ENCODE measurements around the gene GPR171.

- TF ChIP-seq, protein P1, sequence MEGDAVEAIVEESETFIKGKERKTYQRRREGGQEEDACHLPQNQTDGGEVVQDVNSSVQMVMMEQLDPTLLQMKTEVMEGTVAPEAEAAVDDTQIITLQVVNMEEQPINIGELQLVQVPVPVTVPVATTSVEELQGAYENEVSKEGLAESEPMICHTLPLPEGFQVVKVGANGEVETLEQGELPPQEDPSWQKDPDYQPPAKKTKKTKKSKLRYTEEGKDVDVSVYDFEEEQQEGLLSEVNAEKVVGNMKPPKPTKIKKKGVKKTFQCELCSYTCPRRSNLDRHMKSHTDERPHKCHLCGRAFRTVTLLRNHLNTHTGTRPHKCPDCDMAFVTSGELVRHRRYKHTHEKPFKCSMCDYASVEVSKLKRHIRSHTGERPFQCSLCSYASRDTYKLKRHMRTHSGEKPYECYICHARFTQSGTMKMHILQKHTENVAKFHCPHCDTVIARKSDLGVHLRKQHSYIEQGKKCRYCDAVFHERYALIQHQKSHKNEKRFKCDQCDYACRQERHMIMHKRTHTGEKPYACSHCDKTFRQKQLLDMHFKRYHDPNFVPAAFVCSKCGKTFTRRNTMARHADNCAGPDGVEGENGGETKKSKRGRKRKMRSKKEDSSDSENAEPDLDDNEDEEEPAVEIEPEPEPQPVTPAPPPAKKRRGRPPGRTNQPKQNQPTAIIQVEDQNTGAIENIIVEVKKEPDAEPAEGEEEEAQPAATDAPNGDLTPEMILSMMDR (IDR thresholded peaks at IDR 0.05) = no peak
- no peak for TF ChIP-seq POLR2A (IDR thresholded peaks at IDR 0.05)
Observed at GRCh38 chr3:151213151-151213550, 10.1 kb upstream of the GPR171 start.

Data from sigmoid colon (tissue), 3 donors.